Upper lobe of left lung (tissue), 4 donors: Measurements from ENCODE around the gene FAM110A.

Experiments
- EP300 ChIP-seq, 4 donors: sonication (generic); formaldehyde crosslinking; IDR thresholded peaks; one replicate each; pipeline ENCODE4 v1.5.1; 2017; ENCODE audit warnings: antibody characterized with exemption in 4 of 4, control low read depth in 2 of 4
- POLR2A ChIP-seq, 4 donors: fragments of 450-650 bp; IDR thresholded peaks; one replicate each; pipeline ENCODE4 v1.5.1; 2016 to 2017; ENCODE audit warnings: antibody characterized with exemption in 4 of 4, mild to moderate bottlenecking in 2 of 4
- POLR2AphosphoS5 ChIP-seq, 2 donors: sonication (generic); formaldehyde crosslinking; IDR thresholded peaks; one replicate each; pipeline ENCODE4 v1.5.1; 2017; ENCODE audit warnings: antibody characterized with exemption in 2 of 2
- TF ChIP-seq, protein P1 (sequence below), 6 experiments: fragments of 450-650 bp in 4 of 6; fragments of 200-600 bp in 2 of 6; sonication (generic) in 2 of 6; IDR thresholded peaks; one replicate each; pipeline ENCODE4 v1.5.1; 2016 to 2019; ENCODE audit warnings: antibody characterized with exemption in 6 of 6

GRCh38 chr20:881051-881782 is 47.7 kb downstream of the FAM110A start:
- TF ChIP-seq POLR2A (IDR thresholded peaks at IDR 0.05) (no peak), EP300 (IDR thresholded peaks at IDR 0.05) (no peak), POLR2AphosphoS5 (IDR thresholded peaks at IDR 0.05) (no peak)
- TF ChIP-seq, protein P1, sequence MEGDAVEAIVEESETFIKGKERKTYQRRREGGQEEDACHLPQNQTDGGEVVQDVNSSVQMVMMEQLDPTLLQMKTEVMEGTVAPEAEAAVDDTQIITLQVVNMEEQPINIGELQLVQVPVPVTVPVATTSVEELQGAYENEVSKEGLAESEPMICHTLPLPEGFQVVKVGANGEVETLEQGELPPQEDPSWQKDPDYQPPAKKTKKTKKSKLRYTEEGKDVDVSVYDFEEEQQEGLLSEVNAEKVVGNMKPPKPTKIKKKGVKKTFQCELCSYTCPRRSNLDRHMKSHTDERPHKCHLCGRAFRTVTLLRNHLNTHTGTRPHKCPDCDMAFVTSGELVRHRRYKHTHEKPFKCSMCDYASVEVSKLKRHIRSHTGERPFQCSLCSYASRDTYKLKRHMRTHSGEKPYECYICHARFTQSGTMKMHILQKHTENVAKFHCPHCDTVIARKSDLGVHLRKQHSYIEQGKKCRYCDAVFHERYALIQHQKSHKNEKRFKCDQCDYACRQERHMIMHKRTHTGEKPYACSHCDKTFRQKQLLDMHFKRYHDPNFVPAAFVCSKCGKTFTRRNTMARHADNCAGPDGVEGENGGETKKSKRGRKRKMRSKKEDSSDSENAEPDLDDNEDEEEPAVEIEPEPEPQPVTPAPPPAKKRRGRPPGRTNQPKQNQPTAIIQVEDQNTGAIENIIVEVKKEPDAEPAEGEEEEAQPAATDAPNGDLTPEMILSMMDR (IDR thresholded peaks at IDR 0.05): no peak
